HepG2 (cell line): ENCODE data around the gene TMEM39A.

Source experiments
- CTCF ChIP-seq: sonication (generic); formaldehyde crosslinking; IDR thresholded peaks from 2 replicates; pipeline ENCODE4 v1.5.0; 2020; ENCODE audit warnings: mild to moderate bottlenecking, missing genetic modification reagents, moderate library complexity
- PATZ1 ChIP-seq: sonication (generic); formaldehyde crosslinking; IDR thresholded peaks from 2 replicates; pipeline ENCODE4 v1.4.0; 2020; ENCODE audit warnings: missing genetic modification reagents
- RNF2 ChIP-seq: fragments of 450-650 bp; conservative IDR thresholded peaks from 2 replicates; pipeline ENCODE4 v1.6.1; 2016; ENCODE audit warnings: low read depth
- SALL1 ChIP-seq: sonication (generic); formaldehyde crosslinking; IDR thresholded peaks from 2 replicates; pipeline ENCODE4 v1.8.0; 2022; ENCODE audit warnings: mild to moderate bottlenecking, missing genetic modification reagents
- YY1 ChIP-seq: IDR thresholded peaks from 2 replicates; pipeline ENCODE4 v1.6.1; 2011; ENCODE audit warnings: low read length, low read depth, moderate library complexity, mild to moderate bottlenecking; ENCODE audit not compliant: insufficient read depth, insufficient replicate concordance

- TF ChIP-seq RNF2 (no peak), SALL1 (CRISPR knock-in tag) (no peak), CTCF (CRISPR knock-in tag) (no peak), YY1 (no peak), PATZ1 (no peak)
Observed at GRCh38 chr3:119428538-119428937, 34.9 kb downstream of the TMEM39A start.
